NT2/D1 (cell line): Measurements from ENCODE around the gene DNAJB7.

Source experiments
- YY1 ChIP-seq: IDR thresholded peaks from 2 replicates; pipeline ENCODE4 v1.6.1; 2011; ENCODE audit not compliant: insufficient read length, insufficient read depth
- ZNF274 ChIP-seq: IDR thresholded peaks from 2 replicates; pipeline ENCODE4 v1.6.1; 2011; ENCODE audit warnings: mild to moderate bottlenecking, low read depth, low read length

DNA sequence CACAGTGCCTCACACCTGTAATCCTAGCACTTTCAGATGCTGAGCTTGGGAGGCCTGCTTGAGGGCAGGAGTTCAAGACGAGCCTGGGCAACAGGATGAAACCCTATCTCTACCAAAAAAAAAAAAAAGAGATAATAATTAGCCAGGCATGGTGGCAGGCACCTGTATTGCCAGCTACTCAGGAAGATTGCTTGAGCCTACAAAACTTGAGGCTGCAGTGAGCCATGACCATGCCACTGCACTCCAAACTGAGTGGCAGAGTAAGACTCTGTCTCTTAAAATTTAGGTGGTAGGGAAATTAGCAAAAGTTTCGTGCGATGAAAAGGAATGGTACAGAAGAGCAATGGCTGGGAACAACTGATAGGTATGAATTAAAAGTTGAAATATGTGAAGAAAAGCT lies 23.4 kb downstream of the DNAJB7 start:
- no peak for TF ChIP-seq YY1
- no peak for TF ChIP-seq ZNF274
